H1 (cell line): ENCODE measurements around the gene ARSB. TPM values are rescaled to one million over a fixed set of nuclear protein-coding genes. Genes with fewer than 3 reads are reported as not detected.

Source experiments
- CTCF ChIA-PET: fragments of 300-600 bp; sonication (Branson Sonifier 250); formaldehyde crosslinking; loops from one replicate; lab custom pipeline; 2021; ENCODE audit not compliant: partially characterized antibody; lab: Charles Lee
- POLR2A ChIA-PET: fragments of 300-600 bp; sonication (Branson Sonifier 250); formaldehyde crosslinking; loops from one replicate; lab custom pipeline; 2021; ENCODE audit warnings: inconsistent platforms; ENCODE audit not compliant: partially characterized antibody; lab: Charles Lee
- DNase-seq, 2 experiments: peaks; one replicate each; pipeline versions ENCODE4 v3.0.0 to v3.0.0-alpha.2; 2010 to 2022; ENCODE audit warnings: low spot score in 2 of 2, low read depth in 1 of 2, mixed read lengths in 1 of 2
- FAIRE-seq: peaks from 2 replicates; lab custom pipeline; 2011; peaks lifted over from hg19 to GRCh38; lab: Jason Lieb, UNC
- H2AFZ ChIP-seq: 2 replicates; pipeline ENCODE4 v1.8.1; 2012; ENCODE audit warnings: low read length, inconsistent platforms
- H2AK5ac ChIP-seq: 2 replicates; pipeline ENCODE4 v1.6.1; 2013; ENCODE audit warnings: low read depth, low read length
- H2BK120ac ChIP-seq: replicated peaks from 2 replicates; pipeline ENCODE3; 2013; ENCODE audit warnings: low read depth, low read length, inconsistent platforms
- H2BK12ac ChIP-seq: 2 replicates; pipeline ENCODE4 v1.6.1; 2013; ENCODE audit warnings: low read depth, low read length
- H2BK15ac ChIP-seq: 2 replicates; pipeline ENCODE4 v1.6.1; 2013; ENCODE audit warnings: low read length
- H2BK20ac ChIP-seq: 2 replicates; pipeline ENCODE4 v1.6.1; 2013; ENCODE audit warnings: low read length
- H2BK5ac ChIP-seq: 2 replicates; pipeline ENCODE4 v1.6.1; 2013; ENCODE audit warnings: low read depth, low read length
- H3K14ac ChIP-seq: 2 replicates; pipeline ENCODE4 v1.6.1; 2013; ENCODE audit warnings: inconsistent platforms; ENCODE audit not compliant: insufficient read length
- H3K18ac ChIP-seq: 2 replicates; pipeline ENCODE4 v1.6.1; 2013; ENCODE audit warnings: low read length; ENCODE audit errors: extremely low read depth
- H3K23ac ChIP-seq: 2 replicates; pipeline ENCODE4 v1.6.1; 2013; ENCODE audit warnings: inconsistent platforms; ENCODE audit not compliant: insufficient read length
- H3K23me2 ChIP-seq: 2 replicates; pipeline ENCODE4 v1.6.1; 2013; ENCODE audit warnings: low read depth, low read length
- H3K27ac ChIP-seq: 2 replicates; pipeline ENCODE4 v1.6.1; 2011; ENCODE audit warnings: low read depth, low read length, inconsistent platforms
- H3K27me3 ChIP-seq, 4 experiments: replicated peaks in 1 of 4; 1 replicate in 1 of 4; 2 replicates in 3 of 4; pipeline versions ENCODE4 v1.6.1 to v1.8.1; 2011 to 2013; ENCODE audit warnings: low read length in 3 of 4, mild to moderate bottlenecking in 3 of 4, inconsistent platforms in 2 of 4, mixed read lengths in 2 of 4, moderate library complexity in 1 of 4; ENCODE audit not compliant: control insufficient read depth in 3 of 4, insufficient read depth in 3 of 4; ENCODE audit errors: extremely low read depth in 1 of 4
- H3K36me3 ChIP-seq, 4 experiments: 2 replicates each; pipeline versions ENCODE4 v1.6.1 to v1.8.1; 2011 to 2013; ENCODE audit warnings: mild to moderate bottlenecking in 4 of 4, low read length in 3 of 4, moderate library complexity in 2 of 4, control low read depth in 1 of 4, inconsistent platforms in 1 of 4; ENCODE audit not compliant: insufficient read depth in 4 of 4, control insufficient read depth in 2 of 4
- H3K4ac ChIP-seq: replicated peaks from 2 replicates; pipeline ENCODE3; 2013; ENCODE audit warnings: low read length, low read depth, mixed read lengths, inconsistent platforms; ENCODE audit not compliant: insufficient read length
- H3K4me1 ChIP-seq, 4 experiments: replicated peaks in 1 of 4; 1 replicate in 1 of 4; 2 replicates in 3 of 4; pipeline versions ENCODE4 v1.6.1 to v1.8.1; 2011 to 2013; ENCODE audit warnings: low read length in 3 of 4, inconsistent platforms in 2 of 4, mixed read lengths in 1 of 4; ENCODE audit not compliant: insufficient read depth in 4 of 4, control insufficient read depth in 3 of 4
- H3K4me2 ChIP-seq, 2 experiments: 2 replicates each; pipeline versions ENCODE4 v1.6.1 to v1.8.1; 2011 to 2013; ENCODE audit warnings: low read depth in 2 of 2, low read length in 2 of 2, control low read depth in 1 of 2, inconsistent platforms in 1 of 2, mild to moderate bottlenecking in 1 of 2; ENCODE audit not compliant: insufficient read depth in 1 of 2
- H3K4me3 ChIP-seq, 4 experiments: fragments of 200-600, 300-600 bp in 1 of 4; sonication (generic), shearing (Covaris generic), sonication (Bioruptor Twin) in 1 of 4; 2 replicates each; pipeline versions ENCODE4 v1.5.1 to v1.8.1; 2011 to 2016; ENCODE audit warnings: low read length in 4 of 4, low read depth in 3 of 4, control low read depth in 2 of 4, inconsistent platforms in 2 of 4, mild to moderate bottlenecking in 2 of 4, mixed read lengths in 1 of 4, moderate library complexity in 1 of 4; ENCODE audit not compliant: insufficient read depth in 2 of 4; ENCODE audit errors: extremely low read depth in 1 of 4
- H3K56ac ChIP-seq: replicated peaks from 2 replicates; pipeline ENCODE3; 2013; ENCODE audit warnings: low read depth, mild to moderate bottlenecking, mixed read lengths, low read length, inconsistent platforms; ENCODE audit not compliant: insufficient read length
- H3K79me1 ChIP-seq: 2 replicates; pipeline ENCODE4 v1.6.1; 2013; ENCODE audit warnings: low read depth, low read length, control low read depth
- H3K79me2 ChIP-seq, 2 experiments: 2 replicates each; pipeline versions ENCODE4 v1.6.1 to v1.8.1; 2012 to 2013; ENCODE audit warnings: low read length in 2 of 2, mild to moderate bottlenecking in 2 of 2, inconsistent platforms in 1 of 2; ENCODE audit not compliant: insufficient read depth in 2 of 2, control insufficient read depth in 1 of 2
- H3K9ac ChIP-seq, 4 experiments: replicated peaks in 1 of 4; 1 replicate in 1 of 4; 2 replicates in 3 of 4; pipeline versions ENCODE4 v1.6.1 to v1.8.1; 2011 to 2013; ENCODE audit warnings: low read depth in 3 of 4, low read length in 3 of 4, control low read depth in 2 of 4, mild to moderate bottlenecking in 2 of 4, moderate library complexity in 2 of 4, inconsistent platforms in 1 of 4; ENCODE audit errors: extremely low read depth in 1 of 4
- H3K9me3 ChIP-seq, 2 experiments: 2 replicates each; pipeline versions ENCODE4 v1.6.1 to v1.8.1; 2012 to 2013; ENCODE audit warnings: mild to moderate bottlenecking in 2 of 2, moderate library complexity in 2 of 2, control low read depth in 1 of 2, inconsistent platforms in 1 of 2, low read depth in 1 of 2, low read length in 1 of 2, mixed read lengths in 1 of 2; ENCODE audit not compliant: insufficient read depth in 2 of 2
- H4K20me1 ChIP-seq, 2 experiments: replicated peaks in 1 of 2; 2 replicates each; pipeline versions ENCODE3 to v1.8.1; 2011 to 2013; ENCODE audit warnings: inconsistent platforms in 2 of 2, low read length in 2 of 2, mild to moderate bottlenecking in 1 of 2; ENCODE audit not compliant: insufficient read depth in 2 of 2, control insufficient read depth in 1 of 2
- H4K5ac ChIP-seq: 2 replicates; pipeline ENCODE4 v1.6.1; 2013; ENCODE audit warnings: low read length, low read depth, mixed read lengths, inconsistent platforms; ENCODE audit not compliant: insufficient read length
- H4K8ac ChIP-seq: 2 replicates; pipeline ENCODE4 v1.8.0; 2013; ENCODE audit warnings: mild to moderate bottlenecking, moderate library complexity, low read length, inconsistent platforms; ENCODE audit not compliant: insufficient read depth; ENCODE audit errors: extremely low read depth
- H4K91ac ChIP-seq: replicated peaks from 2 replicates; pipeline ENCODE3; 2013; ENCODE audit warnings: low read length, mixed read lengths, inconsistent platforms; ENCODE audit not compliant: insufficient read length
- CTBP2 ChIP-seq: IDR thresholded peaks from 2 replicates; pipeline ENCODE4 v1.7.0; 2011; ENCODE audit warnings: borderline replicate concordance, mild to moderate bottlenecking, moderate library complexity, mixed read lengths, low read length; ENCODE audit not compliant: insufficient read depth, insufficient read length
- EGR1 ChIP-seq: IDR thresholded peaks from 2 replicates; pipeline ENCODE4 v1.6.1; 2011; ENCODE audit warnings: low read depth, low read length, borderline replicate concordance
- GTF2F1 ChIP-seq: IDR thresholded peaks from 2 replicates; pipeline ENCODE4 v1.6.1; 2012; ENCODE audit warnings: low read depth, low read length, improper control_type of control experiment, borderline replicate concordance
- JUN ChIP-seq: IDR thresholded peaks from 2 replicates; pipeline ENCODE4 v1.6.1; 2011; ENCODE audit warnings: low read depth, mild to moderate bottlenecking, improper control_type of control experiment, low read length
- POLR2A ChIP-seq, 2 experiments: IDR thresholded peaks; 1 replicate in 1 of 2; 2 replicates in 1 of 2; pipeline ENCODE4 v1.6.1; 2011; ENCODE audit warnings: low read depth in 2 of 2, low read length in 2 of 2, mild to moderate bottlenecking in 2 of 2; ENCODE audit errors: control extremely low read depth in 1 of 2
- RNF2 ChIP-seq: fragments of 200-900, 300-1000 bp; sonication (generic); IDR thresholded peaks from 2 replicates; pipeline ENCODE4 v1.7.1; 2016; ENCODE audit warnings: borderline replicate concordance, low read depth, mild to moderate bottlenecking, antibody characterized with exemption, low read length; ENCODE audit not compliant: poor library complexity, severe bottlenecking; ENCODE audit errors: missing control alignments
- SP2 ChIP-seq: IDR thresholded peaks from 2 replicates; pipeline ENCODE4 v1.6.1; 2012; ENCODE audit warnings: mild to moderate bottlenecking, low read length, inconsistent platforms
- YY1 ChIP-seq: IDR thresholded peaks from 2 replicates; pipeline ENCODE4 v1.6.1; 2011; ENCODE audit warnings: low read depth, mild to moderate bottlenecking, low read length
- WGBS, 2 experiments: shearing (Covaris generic) in 1 of 2; methylation state at CpG; one replicate each; pipeline versions ENCODE4 v1.1.6 to v1.1.7; 2013 to 2015; ENCODE audit warnings: low lambda C conversion rate in 2 of 2, mixed read lengths in 2 of 2, inconsistent platforms in 1 of 2, low coverage in 1 of 2, missing lambda C conversion rate in 1 of 2; ENCODE audit not compliant: insufficient replicate concordance in 2 of 2, insufficient coverage in 1 of 2, insufficient read length in 1 of 2; ENCODE audit errors: extremely low coverage in 1 of 2, missing lambda C conversion rate in 1 of 2; 5-methylcytosine and 5-hydroxymethylcytosine counted together
- polyA plus RNA-seq, 7 experiments: library from polyadenylated mRNA; depleted of rRNA in 3 of 7; stranded (reverse) in 5 of 7; unstranded in 2 of 7; fragments of >200 nt in 5 of 7; fragments of 200-250 nt in 2 of 7; gene quantifications; 1 replicate in 5 of 7; 2 replicates in 1 of 7; 4 replicates in 1 of 7; pipeline versions ENCODE4 v1.2.1 to v1.2.3, GENCODE V29; 2011 to 2013; ENCODE audit warnings: missing spikeins in 2 of 7, mixed read lengths in 2 of 7
- total RNA-seq: library from RNA; stranded (reverse); fragmentation: NEBNext Ultra II Directional; extraction: Animal tissue kit (Norgen Biotek cat#: 25700); gene quantifications from 2 replicates; pipeline ENCODE4 v1.2.1, GENCODE V29; 2021

ARSB gene
- total and polyA plus RNA-seq, 2 of the 8 experiments (the other 6 are each of a cell fraction or from before 2014, with no cell fraction given): 6.4 to 13.9 TPM

DNA sequence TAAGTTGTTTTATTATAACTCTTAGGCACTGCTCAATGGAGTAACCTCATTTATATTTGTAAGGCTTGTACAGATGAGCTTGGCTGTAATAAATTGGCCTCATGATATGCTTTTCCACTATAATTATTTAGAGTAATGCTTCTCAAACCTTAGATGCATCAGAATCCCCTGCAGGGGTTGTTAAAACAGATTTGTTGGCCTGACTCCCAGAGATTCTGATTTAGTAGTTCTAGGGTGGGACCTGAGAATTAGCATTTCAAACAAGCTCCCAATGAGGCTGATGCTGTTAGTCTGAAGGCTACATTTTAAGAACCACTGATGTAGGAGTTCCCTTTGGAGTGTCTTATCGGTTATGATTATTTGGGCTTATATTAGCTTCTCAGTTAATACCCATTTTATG is 38.2 kb upstream of the ARSB start:
- H3K27ac ChIP-seq: no peak overlapping the region
- no peak overlapping the region for H2BK5ac ChIP-seq
- peaks cover 3 to 14% (median 6%) of the 10 kb centered on the region in 4 experiments; a peak in 5 of 7 replicates for H3K4me1 ChIP-seq
- H2AFZ ChIP-seq: no peak overlapping the region
- H3K4ac ChIP-seq: no peak overlapping the region
- no peak overlapping the region for H3K23ac ChIP-seq
- H3K18ac ChIP-seq: no peak overlapping the region
- H3K4me3 ChIP-seq: no peak overlapping the region
- H4K20me1 ChIP-seq: no peaks in the 10 kb centered on the region
- no peaks in the 10 kb centered on the region for H3K27me3 ChIP-seq
- CTCF ChIA-PET: interaction anchor here (0.8 to 13.1 kb wide), 21 partner anchors 10 to 637 kb away, joined by 3 to 243 read pairs (median 3); no protein-coding TSS in a partner anchor
- H2BK15ac ChIP-seq: no peak overlapping the region
- H3K23me2 ChIP-seq: no peaks in the 10 kb centered on the region
- H3K36me3 ChIP-seq: no peaks in the 10 kb centered on the region
- H3K9me3 ChIP-seq: no peaks in the 10 kb centered on the region
- H4K91ac ChIP-seq: no peak overlapping the region
- DNase-seq (no peak), FAIRE-seq (no peak)
- H3K56ac ChIP-seq: no peak overlapping the region
- no peak overlapping the region for H4K8ac ChIP-seq
- H2BK120ac ChIP-seq: no peak overlapping the region
- H2AK5ac ChIP-seq: no peak overlapping the region
- H3K79me2 ChIP-seq: no peaks in the 10 kb centered on the region
- POLR2A ChIA-PET: no interaction called here
- no peak overlapping the region for H3K9ac ChIP-seq
- no peaks in the 10 kb centered on the region for H3K79me1 ChIP-seq
- 93% methylated on average over 1 of the region's 1 CpG; no CpG with 5 or more reads in 1 of the 2 experiments for WGBS, 2 experiments
- H3K4me2 ChIP-seq: no peak overlapping the region
- no peak overlapping the region for H2BK20ac ChIP-seq
- no peak overlapping the region for H3K14ac ChIP-seq
- H4K5ac ChIP-seq: no peak overlapping the region
- no peak overlapping the region for H2BK12ac ChIP-seq
- no peak for TF ChIP-seq RNF2
- TF ChIP-seq SP2: no peak
- no peak for TF ChIP-seq JUN
- no peak for TF ChIP-seq POLR2A (IDR thresholded peaks at IDR 0.05; ENCODE audit: control extremely low read depth in 1 of 2, low read depth in 2 of 2, low read length in 2 of 2)
- no peak for TF ChIP-seq EGR1
- no peak for TF ChIP-seq CTBP2
- TF ChIP-seq GTF2F1: no peak
- no peak for TF ChIP-seq YY1
